GM12892 (cell line): Measurements from ENCODE around the gene ALOX15B. TPM values are rescaled to one million over a fixed set of nuclear protein-coding genes. Genes with fewer than 3 reads are reported as not detected.

Experiments used
- DNase-seq: peaks from one replicate; pipeline ENCODE4 v3.0.0; 2011; ENCODE audit not compliant: insufficient read length
- FAIRE-seq: peaks from 2 replicates; lab custom pipeline; 2011; peaks lifted over from hg19 to GRCh38; lab: Jason Lieb, UNC
- POLR2A ChIP-seq: IDR thresholded peaks from 2 replicates; pipeline ENCODE4 v1.6.1; 2011; ENCODE audit warnings: low read depth, low read length, control low read depth
- POLR2AphosphoS5 ChIP-seq: IDR thresholded peaks from 2 replicates; pipeline ENCODE4 v1.6.1; 2011; ENCODE audit warnings: low read depth, low read length, control low read depth
- TAF1 ChIP-seq: IDR thresholded peaks from 2 replicates; pipeline ENCODE4 v1.6.1; 2011; ENCODE audit warnings: low read depth, mild to moderate bottlenecking, control low read depth, low read length, borderline replicate concordance
- polyA plus RNA-seq: library from polyadenylated mRNA; unstranded; fragments of >200 nt; gene quantifications from one replicate; pipeline ENCODE4 v1.2.1, GENCODE V29; 2012; ENCODE audit warnings: missing spikeins, inconsistent platforms; ENCODE audit not compliant: missing spikeins

ALOX15B gene, protein sequence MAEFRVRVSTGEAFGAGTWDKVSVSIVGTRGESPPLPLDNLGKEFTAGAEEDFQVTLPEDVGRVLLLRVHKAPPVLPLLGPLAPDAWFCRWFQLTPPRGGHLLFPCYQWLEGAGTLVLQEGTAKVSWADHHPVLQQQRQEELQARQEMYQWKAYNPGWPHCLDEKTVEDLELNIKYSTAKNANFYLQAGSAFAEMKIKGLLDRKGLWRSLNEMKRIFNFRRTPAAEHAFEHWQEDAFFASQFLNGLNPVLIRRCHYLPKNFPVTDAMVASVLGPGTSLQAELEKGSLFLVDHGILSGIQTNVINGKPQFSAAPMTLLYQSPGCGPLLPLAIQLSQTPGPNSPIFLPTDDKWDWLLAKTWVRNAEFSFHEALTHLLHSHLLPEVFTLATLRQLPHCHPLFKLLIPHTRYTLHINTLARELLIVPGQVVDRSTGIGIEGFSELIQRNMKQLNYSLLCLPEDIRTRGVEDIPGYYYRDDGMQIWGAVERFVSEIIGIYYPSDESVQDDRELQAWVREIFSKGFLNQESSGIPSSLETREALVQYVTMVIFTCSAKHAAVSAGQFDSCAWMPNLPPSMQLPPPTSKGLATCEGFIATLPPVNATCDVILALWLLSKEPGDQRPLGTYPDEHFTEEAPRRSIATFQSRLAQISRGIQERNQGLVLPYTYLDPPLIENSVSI
- not detected for polyA plus RNA-seq

DNA sequence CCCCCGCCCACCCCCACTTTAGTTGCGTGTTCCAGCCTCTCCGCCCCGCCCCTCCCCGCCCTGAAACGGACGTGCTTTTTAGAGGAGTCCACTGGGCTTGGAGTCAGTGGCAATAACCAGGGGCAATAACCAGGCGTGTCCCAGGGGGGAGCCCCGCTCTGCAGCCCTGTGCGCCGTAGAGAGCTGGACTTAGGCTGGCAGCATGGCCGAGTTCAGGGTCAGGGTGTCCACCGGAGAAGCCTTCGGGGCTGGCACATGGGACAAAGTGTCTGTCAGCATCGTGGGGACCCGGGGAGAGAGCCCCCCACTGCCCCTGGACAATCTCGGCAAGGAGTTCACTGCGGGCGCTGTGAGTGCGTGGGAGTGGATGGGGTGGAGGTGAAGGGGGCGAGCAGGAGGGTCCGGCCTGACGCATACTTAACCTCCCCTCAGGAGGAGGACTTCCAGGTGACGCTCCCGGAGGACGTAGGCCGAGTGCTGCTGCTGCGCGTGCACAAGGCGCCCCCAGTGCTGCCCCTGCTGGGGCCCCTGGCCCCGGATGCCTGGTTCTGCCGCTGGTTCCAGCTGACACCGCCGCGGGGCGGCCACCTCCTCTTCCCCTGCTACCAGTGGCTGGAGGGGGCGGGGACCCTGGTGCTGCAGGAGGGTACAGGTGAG lies at the start of gene ALOX15B:
TSS of gene ALOX15B (plus strand) at position 106 of the 657 bp plus-strand sequence. CDS start at position 203, 97 bp downstream.
- DNase-seq: no peak
- FAIRE-seq: no peak
- TF ChIP-seq TAF1 (no peak), POLR2AphosphoS5 (no peak), POLR2A (no peak)

DNA sequence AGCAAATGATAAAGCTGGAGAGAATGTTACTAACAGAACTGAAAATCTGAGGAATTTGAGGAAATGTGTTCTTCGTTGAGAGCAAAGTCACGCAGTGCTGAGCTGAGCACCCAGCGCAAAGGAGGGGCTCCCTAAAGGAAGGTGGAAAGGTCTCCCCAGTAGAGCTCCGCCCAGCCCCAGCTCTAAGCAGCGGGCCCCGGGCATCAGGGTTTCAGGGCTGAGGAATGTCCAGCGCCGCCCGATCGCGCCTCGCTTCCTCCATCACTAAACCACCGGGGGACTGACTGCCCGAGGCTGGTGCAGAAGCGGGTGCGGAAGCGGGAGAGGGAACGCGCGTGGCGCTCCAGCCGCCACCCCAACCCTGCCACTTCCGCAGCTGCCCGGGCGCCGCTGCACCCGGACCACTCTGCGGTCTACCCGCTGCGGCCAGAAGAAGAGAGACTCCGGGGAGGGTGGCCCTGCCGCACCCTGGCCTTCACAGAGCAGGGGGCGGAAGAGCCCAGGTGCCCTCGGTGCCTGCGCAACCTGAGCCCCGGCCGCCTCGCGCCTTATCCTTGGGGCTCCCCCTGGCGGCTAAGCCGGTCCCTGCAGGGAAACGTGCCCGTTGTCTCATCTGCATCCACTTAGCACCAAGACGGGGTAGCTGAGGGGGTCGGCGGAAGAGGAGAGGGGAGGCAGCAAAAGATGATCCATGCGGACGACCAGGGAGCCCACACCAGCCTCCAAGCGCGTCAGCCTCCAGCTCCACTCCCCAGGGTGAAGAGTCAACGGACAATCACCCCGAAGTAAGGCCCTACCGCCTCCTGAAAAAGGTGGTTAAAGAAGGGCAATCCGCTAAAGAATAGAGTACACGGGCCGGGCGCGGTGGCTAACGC lies 48.8 kb upstream of the ALOX15B start:
- peak; percentile 97 for FAIRE-seq
- peak; percentile 88 for DNase-seq
- TF ChIP-seq POLR2AphosphoS5 (no peak), POLR2A (no peak), TAF1 (no peak)

DNA sequence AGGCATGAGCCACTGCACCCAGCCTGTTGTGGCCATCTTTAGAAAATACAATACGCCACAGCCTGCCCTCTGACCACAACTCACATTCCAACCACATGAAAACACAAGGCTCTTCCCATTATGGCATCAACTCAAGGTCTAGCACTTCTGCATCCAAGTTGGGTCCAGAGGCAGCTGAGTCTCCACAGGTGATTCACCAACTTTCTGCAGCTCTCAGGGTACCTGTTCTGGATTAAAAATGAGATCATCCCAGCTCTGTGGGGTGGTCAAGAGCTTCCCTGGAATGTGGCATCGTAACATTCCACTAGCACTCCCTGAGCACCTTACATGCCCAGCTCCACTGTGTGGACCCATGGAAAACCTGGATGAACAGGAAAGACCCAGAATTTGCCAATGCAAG lies 46.3 kb upstream of the ALOX15B start:
- TF ChIP-seq POLR2A (no peak), POLR2AphosphoS5 (no peak), TAF1 (no peak)
- no peak for FAIRE-seq
- DNase-seq: no peak

DNA sequence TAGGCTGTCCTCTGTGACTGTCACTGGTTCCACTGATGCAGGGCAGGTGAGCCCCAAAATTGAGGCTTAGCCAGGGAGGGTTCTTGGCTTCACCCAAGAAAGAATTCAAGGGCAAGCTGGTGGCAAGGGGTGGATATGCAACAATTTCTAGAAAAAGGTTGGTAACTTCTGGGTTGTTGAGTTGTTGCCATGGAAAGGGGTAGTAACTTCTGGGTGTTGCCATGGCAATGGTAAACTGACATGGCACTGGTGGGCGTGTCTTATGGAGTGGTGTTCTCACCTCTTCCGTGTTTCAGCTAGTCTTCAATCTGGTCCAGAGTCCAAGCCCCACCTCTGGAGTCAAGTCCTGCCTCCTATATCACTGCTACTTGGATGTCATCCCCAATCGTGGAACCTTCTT lies 45.9 kb upstream of the ALOX15B start:
- FAIRE-seq: no peak
- DNase-seq: no peak
- TF ChIP-seq POLR2A: no peak
- no peak for TF ChIP-seq TAF1
- TF ChIP-seq POLR2AphosphoS5: no peak

DNA sequence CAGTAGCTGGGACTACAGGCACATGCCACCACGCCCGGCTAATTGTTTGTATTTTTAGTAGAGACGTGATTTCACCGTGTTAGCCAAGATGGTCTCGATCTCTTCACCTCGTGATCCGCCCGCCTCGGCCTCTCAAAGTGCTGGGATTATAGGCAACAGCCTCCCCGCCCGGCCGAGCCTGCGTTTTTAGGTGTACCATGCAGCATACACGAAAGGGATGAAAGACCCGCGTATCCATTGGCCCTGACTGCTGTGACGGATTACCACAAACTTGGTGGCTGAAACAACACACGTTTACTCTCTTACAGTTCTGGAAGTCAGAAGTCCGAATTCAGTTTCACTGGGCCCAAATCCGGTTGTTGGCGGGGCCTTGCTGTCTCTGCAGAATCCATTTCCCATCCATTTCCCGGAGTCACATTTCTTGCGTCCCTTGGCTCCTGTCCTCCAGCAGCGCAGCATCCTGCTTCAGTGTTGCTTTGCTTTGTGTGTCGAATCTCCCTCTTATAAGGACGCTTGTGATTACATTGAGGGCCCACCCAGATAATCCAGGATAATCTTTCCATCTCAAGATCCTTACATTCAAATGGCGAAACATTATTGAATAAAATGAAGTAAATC lies 44.8 kb upstream of the ALOX15B start:
- TF ChIP-seq POLR2AphosphoS5: no peak
- TF ChIP-seq POLR2A: no peak
- TF ChIP-seq TAF1: no peak
- DNase-seq (no peak), FAIRE-seq (no peak)

DNA sequence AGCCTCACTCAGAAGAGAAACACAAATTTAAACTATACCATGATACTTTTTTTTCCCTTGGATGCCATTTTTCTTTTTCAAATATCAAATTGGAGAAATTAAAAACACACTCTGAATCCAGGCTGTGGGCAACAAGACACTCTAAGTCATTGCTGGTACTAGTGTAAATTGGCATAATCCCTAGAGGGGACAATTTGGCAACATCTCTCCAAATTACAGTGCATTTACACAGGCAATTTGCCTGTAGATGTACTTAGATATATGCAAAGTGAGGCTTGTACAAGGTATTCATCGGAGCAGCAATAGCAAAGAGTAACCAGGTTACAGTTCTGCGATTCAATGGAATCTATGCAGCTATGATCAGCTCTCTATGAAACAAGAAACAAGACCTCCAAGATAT lies 43.1 kb upstream of the ALOX15B start:
- DNase-seq (no peak), FAIRE-seq (no peak)

DNA sequence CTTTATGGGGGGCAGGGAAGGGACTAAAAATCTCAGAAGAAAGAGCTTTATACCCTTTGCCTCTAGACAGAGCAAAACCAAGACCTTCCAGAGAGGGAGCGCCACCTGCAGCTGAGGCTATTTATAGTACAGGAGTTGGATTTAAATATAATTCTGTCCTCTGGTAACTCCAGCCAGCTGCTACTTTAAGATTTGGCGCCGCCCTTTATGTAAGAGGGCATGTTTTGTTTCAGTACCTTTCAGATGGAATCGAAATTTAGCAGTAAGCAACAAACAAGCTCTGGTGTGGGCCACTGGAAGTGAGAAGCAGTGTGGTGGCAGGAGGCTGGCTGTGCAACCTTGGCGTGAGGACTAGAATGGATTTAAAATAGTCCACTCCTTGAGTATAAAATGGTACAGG lies 41.7 kb upstream of the ALOX15B start:
- no peak for TF ChIP-seq POLR2AphosphoS5
- TF ChIP-seq TAF1: no peak
- TF ChIP-seq POLR2A: no peak
- DNase-seq: no peak
- FAIRE-seq: no peak

More for the DNA sequence above, 43.1 kb upstream of the ALOX15B start:
- TF ChIP-seq TAF1: no peak

DNA sequence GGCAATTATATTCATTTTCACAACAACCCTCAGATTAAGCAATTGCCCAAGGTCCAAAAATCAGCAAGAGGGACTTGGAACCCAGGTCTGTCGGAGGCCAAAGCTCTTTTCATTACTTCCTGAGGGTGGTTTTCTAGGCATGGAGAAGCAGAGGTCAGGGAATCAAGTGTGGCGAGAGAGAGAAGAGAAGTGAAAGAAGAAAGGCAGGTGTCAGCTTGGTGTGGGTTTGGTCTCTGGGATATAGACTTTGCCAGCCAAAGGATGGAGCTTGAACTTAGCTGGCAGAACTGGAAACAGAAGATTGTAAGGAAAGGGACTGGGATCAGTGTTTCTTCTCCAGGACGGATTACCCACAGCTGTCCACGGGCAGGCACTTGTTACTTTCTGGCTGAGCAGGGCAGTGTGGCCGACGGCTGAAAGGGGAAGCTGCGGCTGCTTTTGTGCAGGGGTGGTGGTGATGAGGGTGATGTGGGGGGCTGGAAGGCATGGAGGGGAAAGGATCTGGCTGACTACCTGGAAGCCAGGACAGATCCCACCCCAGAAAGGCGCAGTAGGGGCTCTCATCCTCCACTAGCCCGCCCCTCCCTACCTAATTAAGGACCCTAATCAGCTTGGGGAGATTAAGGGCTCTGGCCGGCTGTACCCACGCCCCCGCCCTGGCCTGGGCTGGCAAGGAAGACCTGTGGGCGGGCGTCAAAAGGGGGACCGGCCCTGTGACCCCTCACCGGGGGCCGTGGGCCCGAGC lies 36.7 kb upstream of the ALOX15B start, which contains the start of gene GUCY2D:
TSS of gene GUCY2D (plus strand) at position 640 of the 745 bp plus-strand sequence. CDS start 433 bp downstream, outside the sequence.
- no peak for FAIRE-seq
- DNase-seq: no peak
- no peak for TF ChIP-seq POLR2A
- no peak for TF ChIP-seq POLR2AphosphoS5
- TF ChIP-seq TAF1: no peak

DNA sequence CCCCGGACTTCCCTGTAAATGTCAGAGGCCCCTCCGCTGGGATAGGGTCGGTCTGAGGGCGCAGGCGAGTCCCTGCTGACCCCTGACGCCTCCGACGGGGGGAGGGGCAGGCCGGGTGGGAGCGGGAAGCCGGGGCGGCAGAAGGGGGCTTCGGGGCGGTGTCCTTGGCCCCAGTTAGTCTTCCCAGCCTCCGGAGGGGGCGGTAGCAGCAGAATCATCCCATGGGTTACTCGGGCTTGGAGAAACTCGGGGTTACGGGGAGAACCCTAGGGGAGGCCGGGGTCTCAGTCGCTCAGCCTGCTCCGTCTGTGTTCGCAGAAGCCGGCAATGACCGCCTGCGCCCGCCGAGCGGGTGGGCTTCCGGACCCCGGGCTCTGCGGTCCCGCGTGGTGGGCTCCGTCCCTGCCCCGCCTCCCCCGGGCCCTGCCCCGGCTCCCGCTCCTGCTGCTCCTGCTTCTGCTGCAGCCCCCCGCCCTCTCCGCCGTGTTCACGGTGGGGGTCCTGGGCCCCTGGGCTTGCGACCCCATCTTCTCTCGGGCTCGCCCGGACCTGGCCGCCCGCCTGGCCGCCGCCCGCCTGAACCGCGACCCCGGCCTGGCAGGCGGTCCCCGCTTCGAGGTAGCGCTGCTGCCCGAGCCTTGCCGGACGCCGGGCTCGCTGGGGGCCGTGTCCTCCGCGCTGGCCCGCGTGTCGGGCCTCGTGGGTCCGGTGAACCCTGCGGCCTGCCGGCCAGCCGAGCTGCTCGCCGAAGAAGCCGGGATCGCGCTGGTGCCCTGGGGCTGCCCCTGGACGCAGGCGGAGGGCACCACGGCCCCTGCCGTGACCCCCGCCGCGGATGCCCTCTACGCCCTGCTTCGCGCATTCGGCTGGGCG lies 35.9 kb upstream of the ALOX15B start:
- DNase-seq (no peak), FAIRE-seq (no peak)
- TF ChIP-seq POLR2A (no peak), TAF1 (no peak), POLR2AphosphoS5 (no peak)
